Astrocyte (in vitro differentiated cells and primary cell): ENCODE data around the gene AGBL4. TPM values are rescaled to one million over a fixed set of nuclear protein-coding genes. Genes with fewer than 3 reads are reported as not detected.

Experiments used
- DNase-seq: peaks from one replicate; pipeline ENCODE4 v3.0.0-alpha.2; 2010; ENCODE audit warnings: low read depth
- FAIRE-seq: peaks from 2 replicates; lab custom pipeline; 2011; peaks lifted over from hg19 to GRCh38; lab: Jason Lieb, UNC
- H2AFZ ChIP-seq: 2 replicates; pipeline ENCODE4 v1.6.0; 2012; ENCODE audit warnings: low read depth, low read length, inconsistent platforms
- H3K27ac ChIP-seq: 2 replicates; pipeline ENCODE4 v1.5.1; 2011; ENCODE audit warnings: low read depth, low read length, inconsistent platforms
- H3K27me3 ChIP-seq: 2 replicates; pipeline ENCODE4 v1.6.0; 2011; ENCODE audit warnings: low read length, inconsistent platforms; ENCODE audit not compliant: insufficient read depth
- H3K36me3 ChIP-seq: 2 replicates; pipeline ENCODE4 v1.5.1; 2011; ENCODE audit warnings: low read length, inconsistent platforms; ENCODE audit not compliant: insufficient read depth
- H3K4me1 ChIP-seq: 2 replicates; pipeline ENCODE4 v1.5.1; 2011; ENCODE audit warnings: low read length, inconsistent platforms; ENCODE audit not compliant: insufficient read depth
- H3K4me2 ChIP-seq: 2 replicates; pipeline ENCODE4 v1.6.0; 2012; ENCODE audit warnings: low read length, inconsistent platforms
- H3K4me3 ChIP-seq: 2 replicates; pipeline ENCODE4 v1.5.1; 2011; ENCODE audit warnings: low read depth, mild to moderate bottlenecking, low read length, inconsistent platforms; ENCODE audit not compliant: insufficient read depth
- H3K79me2 ChIP-seq: 2 replicates; pipeline ENCODE4 v1.6.0; 2012; ENCODE audit warnings: mild to moderate bottlenecking, low read length, inconsistent platforms; ENCODE audit not compliant: insufficient read depth
- H3K9ac ChIP-seq: 2 replicates; pipeline ENCODE4 v1.6.0; 2012; ENCODE audit warnings: mild to moderate bottlenecking, low read length, inconsistent platforms
- H3K9me3 ChIP-seq: 2 replicates; pipeline ENCODE4 v1.5.1; 2012; ENCODE audit warnings: low read depth, mild to moderate bottlenecking, low read length, inconsistent platforms; ENCODE audit not compliant: insufficient read depth
- H4K20me1 ChIP-seq: 2 replicates; pipeline ENCODE4 v1.6.0; 2012; ENCODE audit warnings: low read length, inconsistent platforms; ENCODE audit not compliant: insufficient read depth
- H3K27ac Mint-ChIP-seq: one replicate; pipeline ENCODE4 v1.8.0; 2021; ENCODE audit warnings: mild to moderate bottlenecking, mixed read lengths; ENCODE audit not compliant: unreplicated experiment
- H3K27me3 Mint-ChIP-seq: one replicate; pipeline ENCODE4 v1.8.0; 2021; ENCODE audit warnings: low read depth, mixed read lengths; ENCODE audit not compliant: unreplicated experiment
- H3K36me3 Mint-ChIP-seq: one replicate; pipeline ENCODE4 v1.8.0; 2021; ENCODE audit warnings: low read depth, mixed read lengths; ENCODE audit not compliant: unreplicated experiment
- H3K4me1 Mint-ChIP-seq: one replicate; pipeline ENCODE4 v1.8.0; 2021; ENCODE audit warnings: low read depth, mixed read lengths; ENCODE audit not compliant: unreplicated experiment
- H3K4me3 Mint-ChIP-seq: one replicate; pipeline ENCODE4 v1.8.0; 2021; ENCODE audit warnings: mild to moderate bottlenecking, moderate library complexity, mixed read lengths; ENCODE audit not compliant: unreplicated experiment
- H3K9me3 Mint-ChIP-seq: one replicate; pipeline ENCODE4 v1.8.0; 2021; ENCODE audit warnings: mild to moderate bottlenecking, mixed read lengths; ENCODE audit not compliant: unreplicated experiment
- EZH2 ChIP-seq: IDR thresholded peaks from 2 replicates; pipeline ENCODE4 v1.6.1; 2012; ENCODE audit warnings: mild to moderate bottlenecking, low read length, inconsistent platforms; ENCODE audit not compliant: insufficient read depth
- total RNA-seq: library from RNA; stranded (reverse); gene quantifications from 2 replicates; pipeline ENCODE4 v1.2.1, GENCODE V29; 2021
- TF ChIP-seq, protein P1 (sequence below): IDR thresholded peaks from 2 replicates; pipeline ENCODE4 v1.5.1; 2011; ENCODE audit warnings: low read depth, mild to moderate bottlenecking, inconsistent platforms, low read length, moderate library complexity; ENCODE audit not compliant: insufficient read depth

Gene AGBL4
- total RNA-seq, 1 donor from 2014 or later, result not detected

GRCh38 chr1:48767975-48768510 lies 1255.7 kb downstream of the AGBL4 start:
- Mint-ChIP-seq H3K4me1 (no peaks in the 10 kb centered on the region), H3K36me3 (no peaks in the 10 kb centered on the region), H3K27ac (no peak overlapping the region), H3K9me3 (peaks cover 2% of the 10 kb centered on the region), H3K4me3 (no peak overlapping the region), H3K27me3 (peaks cover 2% of the 10 kb centered on the region)
- H3K4me2 ChIP-seq, result no peak overlapping the region
- no peaks in the 10 kb centered on the region for H3K36me3 ChIP-seq
- no peak overlapping the region for H2AFZ ChIP-seq
- FAIRE-seq (no peak), DNase-seq (peak; percentile 5)
- H3K4me1 ChIP-seq, result no peaks in the 10 kb centered on the region
- H3K79me2 ChIP-seq, result no peaks in the 10 kb centered on the region
- no peak overlapping the region for H3K9ac ChIP-seq
- H4K20me1 ChIP-seq, result no peaks in the 10 kb centered on the region
- TF ChIP-seq, protein P1, sequence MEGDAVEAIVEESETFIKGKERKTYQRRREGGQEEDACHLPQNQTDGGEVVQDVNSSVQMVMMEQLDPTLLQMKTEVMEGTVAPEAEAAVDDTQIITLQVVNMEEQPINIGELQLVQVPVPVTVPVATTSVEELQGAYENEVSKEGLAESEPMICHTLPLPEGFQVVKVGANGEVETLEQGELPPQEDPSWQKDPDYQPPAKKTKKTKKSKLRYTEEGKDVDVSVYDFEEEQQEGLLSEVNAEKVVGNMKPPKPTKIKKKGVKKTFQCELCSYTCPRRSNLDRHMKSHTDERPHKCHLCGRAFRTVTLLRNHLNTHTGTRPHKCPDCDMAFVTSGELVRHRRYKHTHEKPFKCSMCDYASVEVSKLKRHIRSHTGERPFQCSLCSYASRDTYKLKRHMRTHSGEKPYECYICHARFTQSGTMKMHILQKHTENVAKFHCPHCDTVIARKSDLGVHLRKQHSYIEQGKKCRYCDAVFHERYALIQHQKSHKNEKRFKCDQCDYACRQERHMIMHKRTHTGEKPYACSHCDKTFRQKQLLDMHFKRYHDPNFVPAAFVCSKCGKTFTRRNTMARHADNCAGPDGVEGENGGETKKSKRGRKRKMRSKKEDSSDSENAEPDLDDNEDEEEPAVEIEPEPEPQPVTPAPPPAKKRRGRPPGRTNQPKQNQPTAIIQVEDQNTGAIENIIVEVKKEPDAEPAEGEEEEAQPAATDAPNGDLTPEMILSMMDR, result no peak
- TF ChIP-seq EZH2, result no peak
- H3K27me3 ChIP-seq, result no peaks in the 10 kb centered on the region
- no peak overlapping the region for H3K4me3 ChIP-seq
- H3K9me3 ChIP-seq, result no peaks in the 10 kb centered on the region
- H3K27ac ChIP-seq, result no peak overlapping the region

GRCh38 chr1:48765335-48765734 lies 1258.4 kb downstream of the AGBL4 start:
- Mint-ChIP-seq H3K27ac (no peak overlapping the region), H3K36me3 (no peaks in the 10 kb centered on the region), H3K9me3 (peaks cover 2% of the 10 kb centered on the region), H3K4me1 (peaks cover 4% of the 10 kb centered on the region), H3K27me3 (no peaks in the 10 kb centered on the region), H3K4me3 (no peak overlapping the region)
- no peak overlapping the region for H3K9ac ChIP-seq
- H3K4me2 ChIP-seq, result no peak overlapping the region
- no peaks in the 10 kb centered on the region for H3K36me3 ChIP-seq
- no peak overlapping the region for H3K27ac ChIP-seq
- DNase-seq (no peak), FAIRE-seq (no peak)
- no peak overlapping the region for H3K4me3 ChIP-seq
- no peak overlapping the region for H2AFZ ChIP-seq
- peaks cover 15% of the 10 kb centered on the region for H3K4me1 ChIP-seq
- no peaks in the 10 kb centered on the region for H3K79me2 ChIP-seq
- no peaks in the 10 kb centered on the region for H3K27me3 ChIP-seq
- H3K9me3 ChIP-seq, result no peaks in the 10 kb centered on the region
- no peaks in the 10 kb centered on the region for H4K20me1 ChIP-seq
- TF ChIP-seq EZH2, result no peak
- TF ChIP-seq, protein P1, result no peak

GRCh38 chr1:48761986-48762385 lies 1261.8 kb downstream of the AGBL4 start:
- H3K9me3 ChIP-seq, result no peaks in the 10 kb centered on the region
- H3K27me3 ChIP-seq, result no peaks in the 10 kb centered on the region
- no peak overlapping the region for H3K4me3 ChIP-seq
- H3K27ac ChIP-seq, result no peak overlapping the region
- H3K79me2 ChIP-seq, result no peaks in the 10 kb centered on the region
- peak overlapping the region; percentile 14 for H3K4me2 ChIP-seq
- no peaks in the 10 kb centered on the region for H3K36me3 ChIP-seq
- no peak overlapping the region for H2AFZ ChIP-seq
- Mint-ChIP-seq H3K4me3 (no peak overlapping the region), H3K27me3 (peaks cover 2% of the 10 kb centered on the region), H3K36me3 (peaks cover 2% of the 10 kb centered on the region), H3K27ac (no peak overlapping the region), H3K9me3 (peaks cover 2% of the 10 kb centered on the region), H3K4me1 (peaks cover 4% of the 10 kb centered on the region)
- no peaks in the 10 kb centered on the region for H4K20me1 ChIP-seq
- TF ChIP-seq, protein P1, result no peak
- no peak for TF ChIP-seq EZH2
- no peak for FAIRE-seq
- peak; percentile 39 for DNase-seq
- no peak overlapping the region for H3K9ac ChIP-seq
- peaks cover 15% of the 10 kb centered on the region for H3K4me1 ChIP-seq
